GM21786 (cell line): ENCODE results near the gene SEC14L3.

Experiments used
- ATAC-seq: cut with Tn5 transposase; IDR thresholded peaks from one replicate; pipeline ENCODE4 v1.9.1; 2021; ENCODE audit not compliant: unreplicated experiment

SEC14L3 gene

DNA sequence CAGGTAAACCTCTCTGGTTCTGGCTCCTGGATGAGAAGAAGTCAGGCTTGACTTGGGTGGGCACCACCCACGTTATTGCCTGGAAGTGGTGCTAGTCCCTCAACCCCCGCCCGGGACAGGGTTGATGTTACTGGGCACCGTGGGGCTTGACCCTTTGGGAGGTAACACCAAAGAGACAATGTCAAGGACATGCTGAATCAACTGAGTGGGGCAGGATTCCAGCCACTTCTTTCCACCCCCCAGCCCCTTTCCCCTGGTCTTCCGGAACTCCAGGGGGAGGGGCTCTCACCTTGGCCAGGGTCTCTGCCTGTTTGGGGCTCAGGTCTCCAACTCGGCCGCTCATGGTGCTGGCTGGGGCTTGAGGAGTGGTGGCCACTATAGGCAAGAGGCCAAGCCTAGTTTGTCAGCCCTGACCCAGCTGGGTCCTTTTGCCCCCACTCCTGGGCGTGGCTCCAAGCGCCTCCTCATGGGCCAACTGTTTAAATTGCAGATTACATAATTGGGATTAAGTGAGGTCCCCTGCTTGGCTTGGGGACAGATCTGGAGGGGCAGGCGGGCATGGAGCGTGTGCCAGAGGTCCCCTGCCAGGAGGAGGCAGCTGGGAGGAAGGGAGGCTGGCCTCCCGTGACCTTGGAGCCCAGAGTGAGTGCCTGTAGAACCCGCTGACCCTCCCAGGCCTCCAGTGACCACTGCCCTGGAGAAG is at the start of gene SEC14L3:
SEC14L3 (minus strand) TSS at position 402 of the 703 bp plus-strand sequence; CDS start at position 343, 59 bp downstream.
- ATAC-seq: no peak

DNA sequence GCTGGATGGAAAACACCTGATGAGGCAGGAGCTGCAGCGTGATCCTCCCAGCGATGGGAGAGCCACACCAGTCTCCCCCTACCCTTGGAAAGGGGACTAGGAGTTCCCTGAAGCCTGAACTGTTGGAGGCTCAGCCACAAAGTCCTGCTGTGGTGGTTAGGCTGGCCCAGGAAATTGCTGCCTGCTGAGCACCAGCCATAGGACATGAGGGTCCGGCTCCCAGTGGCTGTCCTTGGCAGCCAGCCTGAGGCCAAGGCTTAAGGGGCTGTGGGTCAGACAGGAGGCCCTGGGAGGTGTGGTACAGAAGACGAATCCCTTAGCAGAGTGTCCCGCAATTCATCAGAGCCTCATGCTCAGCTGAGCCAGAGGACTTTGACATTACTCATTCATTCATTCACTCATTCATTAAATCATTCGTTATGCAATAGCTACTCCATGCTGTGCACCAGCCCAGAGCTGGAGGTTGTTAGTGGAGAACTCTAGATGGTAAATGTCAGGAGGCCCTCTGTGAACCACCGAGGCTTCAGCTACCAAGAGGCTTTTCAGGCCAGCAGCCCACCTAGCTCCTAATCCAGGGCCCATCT is 48.1 kb upstream of the SEC14L3 start:
- ATAC-seq: no peak

DNA sequence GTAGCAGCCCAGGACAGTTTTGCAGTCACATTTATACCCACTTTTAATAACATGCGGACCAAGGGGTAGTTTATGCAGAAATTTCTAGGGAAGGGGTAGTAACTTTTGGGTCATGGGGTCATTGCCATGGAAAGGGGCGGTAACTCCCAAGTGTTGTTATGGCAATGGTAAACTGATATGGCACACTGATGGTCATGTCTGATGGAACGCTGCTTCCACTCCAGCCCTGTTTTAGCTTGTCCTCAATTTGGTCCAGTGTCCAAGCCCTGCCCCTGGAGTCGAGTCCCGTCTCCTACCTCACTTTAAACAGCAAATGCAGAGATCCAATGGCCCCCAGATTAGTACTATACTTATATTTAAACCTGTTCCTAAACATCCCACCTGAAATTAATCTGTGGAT is 44.9 kb upstream of the SEC14L3 start:
- ATAC-seq: no peak

DNA sequence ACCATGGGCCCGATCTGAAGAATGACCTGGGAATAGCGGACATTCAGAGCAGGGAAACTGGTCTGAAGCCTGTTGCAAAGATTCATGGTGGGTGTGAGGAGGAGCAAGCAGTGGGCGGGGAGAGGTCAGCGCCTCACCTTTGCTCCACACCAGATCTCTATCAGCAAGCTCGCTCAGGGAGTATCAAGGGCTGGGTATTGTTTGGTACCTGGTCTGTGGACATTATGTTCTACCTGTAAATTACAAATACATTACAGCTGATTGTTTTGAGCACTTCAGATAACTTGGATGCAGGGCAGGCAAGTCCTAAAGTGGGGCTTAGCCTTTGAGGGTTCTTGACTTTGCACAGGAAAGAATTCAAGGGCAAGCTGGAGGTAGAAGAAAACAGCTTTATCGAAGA is 44.5 kb upstream of the SEC14L3 start:
- ATAC-seq: no peak

DNA sequence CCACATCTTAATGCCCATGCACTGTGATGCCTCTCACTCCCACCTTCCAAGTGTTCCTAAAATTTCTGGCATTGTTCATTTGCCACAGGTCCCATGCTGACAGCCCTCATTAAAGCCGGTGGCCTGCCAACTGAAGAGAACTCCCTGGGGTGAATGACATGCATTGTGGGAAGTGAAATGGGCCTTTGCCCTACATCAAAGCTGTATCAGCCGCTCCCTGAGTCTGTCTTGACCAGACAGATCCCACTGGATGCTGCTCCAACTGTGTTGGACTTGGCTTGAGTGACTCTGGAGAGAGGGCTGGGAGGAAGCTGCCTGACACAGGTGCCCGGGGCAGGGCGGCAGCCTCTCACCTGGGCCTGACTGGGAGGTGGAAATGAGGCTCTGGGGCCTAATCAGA is 42.4 kb upstream of the SEC14L3 start:
- ATAC-seq: no peak

DNA sequence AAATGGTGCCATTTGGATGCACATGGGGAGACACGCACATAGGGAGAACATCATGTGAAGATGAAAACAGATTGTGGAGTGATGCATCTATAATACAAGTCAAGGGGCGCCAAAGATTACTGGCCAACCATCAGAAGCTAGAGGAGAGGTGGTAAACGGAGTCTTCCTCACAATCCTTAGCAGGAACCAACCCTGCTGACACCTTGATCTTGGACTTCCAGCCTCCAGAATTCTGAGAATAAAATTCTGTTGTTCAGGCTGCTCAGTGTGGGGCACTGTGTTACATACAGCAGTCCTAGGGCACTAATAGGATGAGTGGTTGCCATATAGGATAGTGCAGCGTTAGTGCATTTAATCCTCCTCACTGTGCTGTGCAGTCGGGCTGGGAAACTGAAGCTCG is 41.6 kb upstream of the SEC14L3 start:
- ATAC-seq: no peak

DNA sequence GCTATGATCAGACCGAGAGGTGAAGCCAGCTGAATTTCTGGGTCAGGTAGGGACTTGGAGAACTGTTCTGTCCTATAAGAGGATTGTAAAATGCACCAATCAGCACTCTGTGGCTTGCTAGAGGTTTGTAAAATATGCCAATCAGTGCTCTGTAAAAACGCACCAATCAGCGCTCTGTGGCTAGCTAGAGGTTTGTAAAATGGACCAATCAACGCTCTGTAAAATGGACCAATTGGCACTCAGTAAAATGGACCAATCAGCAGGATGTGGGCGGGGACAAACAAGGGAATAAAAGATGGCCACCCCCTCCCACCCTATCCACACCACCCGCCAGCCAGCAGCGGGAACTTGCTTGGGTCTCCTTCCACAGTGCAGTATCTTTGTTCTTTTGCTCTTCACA is 40.1 kb upstream of the SEC14L3 start:
- ATAC-seq: no peak

DNA sequence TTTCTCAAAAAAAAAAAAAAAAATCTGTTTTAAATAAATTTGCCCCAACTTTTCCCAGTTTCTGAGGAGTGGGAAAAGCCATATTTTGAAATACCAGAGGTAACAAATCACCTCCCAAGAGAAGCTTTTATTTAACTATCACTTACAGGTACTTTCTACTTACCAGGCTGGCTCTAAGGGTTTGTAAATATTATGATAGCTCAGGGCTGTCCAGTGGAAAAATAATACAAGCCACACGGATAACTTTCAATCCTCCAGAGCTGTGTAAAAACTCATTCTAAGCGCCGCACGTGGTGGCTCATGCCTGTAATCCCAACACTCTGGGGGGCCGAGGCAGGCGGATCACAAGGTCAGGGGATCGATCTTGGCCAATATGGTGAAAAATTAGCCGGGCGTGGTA is 39.3 kb upstream of the SEC14L3 start:
- ATAC-seq: no peak

DNA sequence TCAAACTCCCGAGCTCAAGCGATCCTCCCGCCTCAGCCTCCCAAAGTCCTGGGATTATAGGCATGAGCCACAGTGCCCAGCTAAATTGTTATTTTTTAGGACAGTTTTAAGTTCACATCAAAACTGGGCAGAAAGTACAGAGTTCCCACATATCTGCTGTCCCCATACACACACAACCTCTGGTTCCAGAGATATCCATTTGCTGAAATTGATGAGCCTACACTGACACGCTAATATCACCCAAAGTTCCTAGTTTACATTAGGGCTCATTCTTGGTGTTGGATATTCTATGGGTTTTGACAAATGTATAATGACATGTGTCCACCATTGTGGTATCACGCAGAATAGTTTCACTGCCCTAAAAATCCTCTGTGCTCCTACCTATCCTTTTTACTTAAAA is 36.4 kb upstream of the SEC14L3 start:
- no peak for ATAC-seq

DNA sequence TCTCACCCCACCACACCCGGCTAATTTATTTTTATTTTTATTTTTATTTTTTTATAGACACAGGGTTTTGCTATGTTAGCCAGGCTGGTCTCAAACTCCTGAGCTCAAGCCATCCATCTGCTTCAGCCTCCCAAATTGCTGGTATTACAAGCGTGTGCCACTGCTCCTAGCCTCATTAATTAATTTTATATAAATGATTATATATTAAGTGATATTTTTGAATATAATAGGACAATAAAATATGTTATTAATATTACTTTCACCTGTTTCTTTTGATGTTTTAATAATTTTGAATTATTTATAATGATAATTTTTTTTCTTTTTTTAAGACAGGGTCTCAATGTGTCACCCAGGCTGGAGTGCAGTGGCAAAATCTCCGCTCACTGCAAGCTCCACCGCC is 35.9 kb upstream of the SEC14L3 start:
- ATAC-seq: no peak

DNA sequence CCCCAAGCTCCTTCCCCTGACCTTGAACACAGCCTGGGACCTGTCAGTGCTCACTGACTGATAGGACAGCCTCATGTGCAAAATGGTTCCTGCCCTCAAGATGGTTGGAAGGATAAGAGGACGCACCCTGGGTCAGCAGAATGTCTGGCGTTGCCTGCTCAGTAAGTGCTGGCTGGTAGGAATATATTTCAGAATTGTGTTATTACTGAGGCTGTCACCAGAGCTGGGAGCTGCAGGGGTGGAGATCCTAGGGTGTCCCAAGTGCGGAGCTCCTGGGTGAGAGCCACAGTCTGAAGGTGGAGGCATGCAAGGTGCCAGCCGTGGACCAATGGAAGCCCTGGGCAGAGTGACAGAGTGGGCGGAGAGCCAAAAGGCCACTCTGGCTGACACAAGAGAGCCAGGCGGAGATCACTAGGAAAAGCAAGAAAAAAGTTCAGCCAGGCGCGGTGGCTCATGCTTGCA is 34.7 kb upstream of the SEC14L3 start:
- ATAC-seq: no peak

DNA sequence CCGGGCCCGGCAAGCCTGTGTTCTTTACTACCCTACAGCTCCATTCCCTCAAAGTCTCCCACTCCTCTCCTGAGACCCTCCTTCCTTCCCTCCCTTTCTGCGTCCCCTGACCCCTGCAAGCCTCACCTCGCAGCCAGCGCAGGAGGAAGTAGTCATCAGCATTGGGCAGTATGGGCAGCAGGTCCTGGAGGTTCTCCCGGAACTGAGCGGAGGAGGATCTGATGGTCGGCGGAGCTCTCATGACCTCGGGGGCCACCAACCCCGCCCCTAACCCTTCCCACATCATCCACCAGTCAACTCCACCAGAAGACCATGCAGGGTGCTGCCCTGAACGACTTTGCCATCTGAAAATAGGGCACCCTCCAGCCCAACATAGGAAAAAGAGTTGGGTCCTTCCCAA is 31.7 kb upstream of the SEC14L3 start:
- ATAC-seq: no peak

DNA sequence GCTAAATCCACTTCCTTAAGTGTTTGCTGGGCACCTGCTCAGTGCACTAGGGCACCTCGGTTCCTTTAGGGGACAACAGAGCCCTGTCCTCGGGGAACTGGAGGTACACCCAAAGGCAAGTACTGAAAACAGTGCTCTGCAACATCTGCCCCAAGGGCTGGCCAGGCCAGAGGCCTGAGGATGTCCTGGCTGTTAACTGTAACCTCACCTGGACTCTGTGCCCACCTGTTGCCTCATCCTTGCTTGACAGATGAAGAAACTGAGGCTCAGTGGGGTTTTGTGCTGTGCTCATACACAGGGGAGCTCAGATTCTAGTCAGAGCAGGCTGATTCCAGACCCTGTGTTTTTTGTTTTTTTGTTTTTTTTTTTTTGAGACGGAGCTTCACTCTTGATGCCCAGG is 31.1 kb upstream of the SEC14L3 start:
- no peak for ATAC-seq

DNA sequence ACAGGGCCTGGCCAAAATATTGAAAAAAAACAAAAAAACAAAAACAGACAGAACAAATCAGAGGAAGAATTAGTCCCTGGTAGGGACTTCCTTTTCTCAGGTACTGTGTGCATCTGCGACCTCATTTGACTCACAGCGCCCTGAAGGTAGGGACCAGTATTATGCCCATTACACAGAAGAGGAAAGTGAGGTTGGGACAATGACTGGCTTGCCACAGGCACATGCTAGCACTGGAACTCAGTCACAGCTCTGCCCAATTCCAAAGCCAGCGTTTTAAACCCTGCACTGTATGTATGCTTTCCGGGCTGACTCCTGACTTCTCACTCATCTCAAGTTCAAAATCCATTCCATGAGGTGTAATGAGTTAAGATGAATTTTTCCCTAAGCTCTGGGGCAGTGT is 30.3 kb upstream of the SEC14L3 start:
- no peak for ATAC-seq

DNA sequence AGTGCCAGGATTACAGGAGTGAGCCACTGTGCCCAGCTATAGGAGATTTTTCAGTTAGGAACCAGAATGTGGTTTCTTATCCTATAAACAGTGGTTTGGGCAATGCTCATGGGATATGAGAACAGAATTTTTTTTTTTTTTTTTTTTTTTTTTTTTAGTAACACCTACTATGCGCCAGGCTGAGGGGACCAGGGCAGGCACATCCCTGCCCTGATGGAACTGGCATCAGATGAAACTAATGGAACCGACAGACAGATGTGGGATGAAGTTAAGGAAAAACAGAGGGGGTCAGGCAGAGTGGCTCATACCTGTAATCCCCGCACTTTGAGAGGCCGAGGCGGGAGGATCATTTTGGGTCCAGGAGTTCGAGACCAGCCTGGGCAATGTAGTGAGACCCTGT is 28.8 kb upstream of the SEC14L3 start:
- no peak for ATAC-seq

DNA sequence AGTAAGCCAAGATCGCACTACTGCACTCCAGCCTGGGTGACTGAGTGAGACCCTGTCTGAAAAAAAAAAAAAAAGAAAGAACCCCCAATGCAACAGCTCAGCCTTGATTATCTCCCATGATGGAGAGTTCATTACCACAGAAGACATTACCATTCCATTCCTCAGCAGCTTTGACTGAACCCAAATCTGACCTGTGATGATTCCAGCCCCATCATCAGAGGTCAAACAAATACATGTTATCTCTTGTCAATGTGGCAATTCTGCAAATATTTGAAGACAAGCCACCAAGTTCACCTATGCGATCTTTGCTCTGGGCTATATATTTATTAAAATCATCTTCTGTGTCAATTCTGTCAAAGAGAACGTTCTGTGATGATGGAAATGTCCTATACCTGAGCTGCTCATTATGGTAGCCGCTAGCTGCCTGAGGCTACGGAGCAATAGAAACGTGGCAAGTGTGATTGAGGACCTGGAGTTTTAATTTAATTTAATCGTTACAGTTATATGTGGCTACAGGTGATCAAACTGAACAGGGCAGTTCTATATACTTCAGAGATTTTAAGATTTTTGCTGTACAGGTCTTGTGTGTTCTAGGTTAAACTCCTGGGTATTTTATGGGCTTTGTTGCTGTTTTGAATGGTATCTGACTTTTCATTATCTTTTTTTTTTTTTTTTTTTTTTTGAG is 25.8 kb upstream of the SEC14L3 start:
- ATAC-seq: no peak

DNA sequence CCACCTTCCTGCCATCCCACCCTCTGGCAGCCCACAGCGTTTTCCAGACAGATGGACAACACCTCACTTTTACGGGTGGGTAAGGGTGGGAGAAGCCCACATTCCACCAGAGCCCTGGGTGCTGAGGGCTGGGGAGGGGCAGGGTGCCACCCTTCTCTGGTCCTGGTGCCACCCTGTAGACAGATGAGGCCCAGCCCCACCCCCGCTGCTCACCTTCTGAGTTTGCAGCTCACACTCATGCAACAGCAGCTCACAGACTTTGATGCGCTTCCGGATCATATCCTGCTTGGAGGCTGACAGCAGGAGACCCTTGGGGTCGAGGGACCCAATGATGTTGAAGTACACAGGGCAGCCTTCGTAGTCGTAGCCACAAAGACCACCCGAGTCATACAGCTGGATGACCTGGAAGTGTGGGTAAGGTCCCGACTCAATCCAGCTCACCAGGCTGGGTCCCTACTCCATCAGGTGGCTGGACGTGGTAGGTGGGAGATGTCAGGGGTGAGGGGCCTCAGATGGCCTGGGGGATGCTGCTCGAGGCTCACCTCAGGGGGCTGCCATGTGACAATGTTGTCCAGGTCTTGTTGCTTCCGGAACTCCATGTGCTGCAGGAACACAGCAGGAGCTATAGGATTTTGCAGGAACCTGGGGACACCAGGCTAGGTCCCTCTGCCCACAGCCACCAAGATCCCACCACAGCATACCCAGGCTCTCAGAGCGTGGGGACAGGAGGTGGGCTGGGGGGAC is 23.4 kb upstream of the SEC14L3 start:
- no peak for ATAC-seq

DNA sequence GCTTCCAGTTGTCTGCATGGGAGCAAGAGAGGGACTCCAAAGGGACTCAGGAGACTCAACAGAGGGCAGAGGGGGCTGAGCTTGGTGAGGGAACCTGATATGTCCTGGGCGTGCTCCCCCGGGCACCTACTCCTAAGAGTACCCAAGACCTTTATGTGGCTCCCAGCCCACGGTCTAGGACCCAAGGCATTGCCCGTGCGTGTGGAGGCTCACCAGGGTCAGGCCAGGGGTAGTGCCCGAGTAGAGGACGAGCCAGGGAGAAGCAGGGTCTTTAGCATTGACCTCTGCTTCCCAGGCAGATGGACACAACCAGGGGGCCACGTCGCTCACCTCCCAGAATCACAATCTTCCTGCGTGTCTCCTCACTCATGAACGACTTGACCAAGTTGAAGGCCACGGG is 20.3 kb upstream of the SEC14L3 start:
- ATAC-seq: no peak

DNA sequence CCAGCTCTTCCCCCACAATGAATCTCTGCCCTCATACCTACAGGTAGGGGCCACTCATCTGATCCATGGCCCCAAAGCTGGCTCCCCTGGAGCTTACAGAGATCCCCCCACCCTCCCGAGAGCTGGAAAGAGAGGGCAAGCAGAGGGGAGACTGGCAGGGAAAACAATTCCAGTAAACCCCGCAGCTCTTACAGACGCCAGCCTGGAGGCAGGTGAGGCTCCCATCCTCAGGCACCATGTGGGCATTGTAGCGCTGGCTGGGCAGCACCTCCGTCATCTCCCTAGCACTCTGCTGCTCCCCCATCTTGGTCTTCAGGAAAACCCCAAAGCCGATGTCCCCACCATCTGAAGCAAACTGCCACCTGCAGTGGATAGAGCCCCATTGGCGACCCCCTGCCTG is 19.6 kb upstream of the SEC14L3 start:
- ATAC-seq: no peak

DNA sequence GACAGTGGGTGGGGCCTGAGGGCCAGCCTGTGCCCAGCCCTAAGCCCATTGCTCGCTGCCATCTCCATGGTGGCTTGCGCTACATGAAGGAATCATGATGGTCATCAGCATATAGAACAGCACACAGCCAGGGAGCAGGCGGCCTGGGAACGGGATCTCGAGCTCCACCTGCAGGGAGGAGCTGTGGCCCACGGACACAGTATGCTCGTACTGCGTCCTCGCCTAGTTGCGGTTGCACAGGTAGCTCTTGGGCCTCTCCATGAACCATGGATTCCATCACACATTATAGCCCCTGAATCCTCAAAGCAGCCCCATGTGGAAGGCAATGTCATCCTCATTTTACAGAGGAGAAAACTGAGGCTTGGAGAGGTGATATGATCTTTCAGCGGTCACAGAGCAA is 18.6 kb upstream of the SEC14L3 start:
- no peak for ATAC-seq

DNA sequence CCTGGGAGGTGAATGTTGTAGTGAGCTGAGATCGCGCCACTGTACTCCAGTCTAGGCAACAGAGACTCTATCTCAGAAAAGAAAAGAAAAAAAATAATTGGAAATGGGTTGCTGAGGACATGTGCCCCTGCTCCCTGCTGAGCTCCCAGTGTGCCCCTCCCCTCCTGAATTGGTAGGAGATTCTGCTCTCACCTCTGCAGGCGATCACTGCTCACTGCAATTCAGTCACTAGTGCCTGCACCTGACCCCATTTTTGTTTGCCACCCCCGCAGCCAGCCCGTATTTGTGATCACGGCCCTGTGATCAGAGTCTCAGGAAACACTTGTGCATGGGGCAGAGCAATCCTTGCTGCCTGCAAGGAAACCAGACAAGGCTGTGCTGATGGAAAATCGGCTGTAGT is 16.3 kb upstream of the SEC14L3 start:
- ATAC-seq: no peak

DNA sequence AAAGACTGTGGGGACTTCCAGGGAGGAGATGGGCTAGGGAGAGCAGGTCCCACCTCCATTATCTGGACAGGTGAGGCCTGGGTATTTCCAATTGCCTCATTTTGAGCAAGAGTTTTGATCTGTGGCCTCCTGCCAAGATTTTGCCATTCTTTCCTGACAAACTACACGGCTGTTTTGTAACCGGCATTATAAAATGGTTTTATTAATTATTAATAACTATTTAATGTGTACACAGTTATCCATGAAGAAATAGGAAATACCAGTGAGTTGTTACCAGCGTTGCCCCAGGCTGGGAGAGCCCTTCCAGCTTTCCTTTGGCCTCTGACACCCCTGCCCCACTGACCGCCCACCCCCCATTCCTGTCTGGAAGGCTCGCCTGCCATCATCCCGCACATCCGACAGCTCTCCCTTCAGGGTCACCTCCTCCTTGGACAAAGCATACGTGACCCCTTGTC is 14.9 kb upstream of the SEC14L3 start:
- no peak for ATAC-seq
